ENCODE data around the gene SLC41A3.

DNA sequence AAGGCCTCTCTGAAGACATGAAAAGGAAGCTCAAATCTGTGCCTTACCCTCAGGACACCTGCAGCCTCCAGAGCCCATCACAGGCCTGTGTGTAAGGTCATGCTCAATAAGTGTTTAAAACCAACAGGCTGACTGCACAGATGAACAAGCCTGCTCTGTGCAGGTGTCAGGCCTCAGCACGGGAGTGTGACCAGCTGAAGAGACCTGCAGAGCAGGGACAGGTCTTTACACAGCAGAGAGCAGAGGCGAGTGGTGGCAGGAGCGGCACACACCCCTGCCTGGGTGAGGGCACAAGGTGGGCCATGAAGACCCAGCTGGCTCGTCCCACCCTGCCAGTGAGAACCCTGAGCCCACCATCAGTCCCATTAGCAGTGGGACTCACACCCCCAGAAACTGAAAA is 58.1 kb downstream of the SLC41A3 start:
- TF ChIP-seq, protein P1, sequence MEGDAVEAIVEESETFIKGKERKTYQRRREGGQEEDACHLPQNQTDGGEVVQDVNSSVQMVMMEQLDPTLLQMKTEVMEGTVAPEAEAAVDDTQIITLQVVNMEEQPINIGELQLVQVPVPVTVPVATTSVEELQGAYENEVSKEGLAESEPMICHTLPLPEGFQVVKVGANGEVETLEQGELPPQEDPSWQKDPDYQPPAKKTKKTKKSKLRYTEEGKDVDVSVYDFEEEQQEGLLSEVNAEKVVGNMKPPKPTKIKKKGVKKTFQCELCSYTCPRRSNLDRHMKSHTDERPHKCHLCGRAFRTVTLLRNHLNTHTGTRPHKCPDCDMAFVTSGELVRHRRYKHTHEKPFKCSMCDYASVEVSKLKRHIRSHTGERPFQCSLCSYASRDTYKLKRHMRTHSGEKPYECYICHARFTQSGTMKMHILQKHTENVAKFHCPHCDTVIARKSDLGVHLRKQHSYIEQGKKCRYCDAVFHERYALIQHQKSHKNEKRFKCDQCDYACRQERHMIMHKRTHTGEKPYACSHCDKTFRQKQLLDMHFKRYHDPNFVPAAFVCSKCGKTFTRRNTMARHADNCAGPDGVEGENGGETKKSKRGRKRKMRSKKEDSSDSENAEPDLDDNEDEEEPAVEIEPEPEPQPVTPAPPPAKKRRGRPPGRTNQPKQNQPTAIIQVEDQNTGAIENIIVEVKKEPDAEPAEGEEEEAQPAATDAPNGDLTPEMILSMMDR (IDR thresholded peaks at IDR 0.05): no peak
- no peak for TF ChIP-seq POLR2A (IDR thresholded peaks at IDR 0.05)
